ENCODE results near the gene INCENP. TPM values are rescaled to one million over a fixed set of nuclear protein-coding genes. Genes with fewer than 3 reads are reported as not detected.

INCENP gene
- total RNA-seq, 4 donors from 2014 or later, result 7.7 to 28.8 (median 13.0) TPM

GRCh38 chr11:62127941-62128770 lies 4.3 kb downstream of the INCENP start:
- TF ChIP-seq EP300 (IDR thresholded peaks at IDR 0.05), result no peak
- TF ChIP-seq CTCF (IDR thresholded peaks at IDR 0.05), result no peak
- TF ChIP-seq POLR2A (IDR thresholded peaks at IDR 0.05), result no peak
- Histone ChIP-seq H3K27ac (no peak overlapping the region), H3K9me3 (no peaks in the 10 kb centered on the region), H3K27me3 (no peaks in the 10 kb centered on the region), H3K4me1 (peaks cover 0 to 25% (median 8%) of the 10 kb centered on the region in 4 donors), H3K4me3 (no peak overlapping the region), H3K36me3 (peaks cover 0 to 46% (median 11%) of the 10 kb centered on the region in 3 donors)
- WGBS, 2 donors, result 88 to 93% methylated on average over 13 to 16 of the region's 16 CpGs
- no peak for DNase-seq (ENCODE audit: low spot score in 2 of 2)

- H3K36me3 ChIP-seq, result peaks cover 0 to 53% (median 11%) of the 10 kb centered on the region in 3 donors
- no peaks in the 10 kb centered on the region for H3K9me3 ChIP-seq
- H3K27me3 ChIP-seq, result no peaks in the 10 kb centered on the region
- peaks cover 0 to 21% (median 8%) of the 10 kb centered on the region in 4 donors for H3K4me1 ChIP-seq
- H3K27ac ChIP-seq, result no peak overlapping the region
- DNase-seq (ENCODE audit: low spot score in 2 of 2), result no peak
- 90% methylated on average over 7 of the region's 7 CpGs for WGBS, 2 donors
- no peak overlapping the region for H3K4me3 ChIP-seq
- TF ChIP-seq POLR2A (IDR thresholded peaks at IDR 0.05) (no peak), EP300 (IDR thresholded peaks at IDR 0.05) (no peak), CTCF (IDR thresholded peaks at IDR 0.05) (no peak)
Observed at GRCh38 chr11:62128835-62129234, 5.0 kb downstream of the INCENP start.

- Histone ChIP-seq H3K27me3 (no peaks in the 10 kb centered on the region), H3K9me3 (no peaks in the 10 kb centered on the region), H3K27ac (no peak overlapping the region), H3K36me3 (peaks cover 0 to 54% (median 11%) of the 10 kb centered on the region in 3 donors), H3K4me3 (no peak overlapping the region), H3K4me1 (peaks cover 0 to 17% (median 6%) of the 10 kb centered on the region in 4 donors)
- TF ChIP-seq POLR2A (IDR thresholded peaks at IDR 0.05) (no peak), CTCF (IDR thresholded peaks at IDR 0.05) (no peak), EP300 (IDR thresholded peaks at IDR 0.05) (no peak)
- no peak for DNase-seq (ENCODE audit: low spot score in 2 of 2)
- 95 to 97% methylated on average over 22 to 28 of the region's 28 CpGs for WGBS, 2 donors
Observed at GRCh38 chr11:62129590-62130282, 5.9 kb downstream of the INCENP start.

- peaks cover 0 to 9% (median 1%) of the 10 kb centered on the region in 4 donors for H3K4me1 ChIP-seq
- no peak for DNase-seq (ENCODE audit: low spot score in 2 of 2)
- 94 to 95% methylated on average over 34 of the region's 34 CpGs for WGBS, 2 donors
- H3K9me3 ChIP-seq, result no peaks in the 10 kb centered on the region
- H3K4me3 ChIP-seq, result no peak overlapping the region
- H3K27ac ChIP-seq, result no peak overlapping the region
- H3K36me3 ChIP-seq, result peaks cover 0 to 54% (median 11%) of the 10 kb centered on the region in 3 donors
- no peak for TF ChIP-seq CTCF (IDR thresholded peaks at IDR 0.05)
- no peak for TF ChIP-seq EP300 (IDR thresholded peaks at IDR 0.05)
- no peak for TF ChIP-seq POLR2A (IDR thresholded peaks at IDR 0.05)
- no peaks in the 10 kb centered on the region for H3K27me3 ChIP-seq
Observed at GRCh38 chr11:62130283-62131169, 6.7 kb downstream of the INCENP start.
